Liver (tissue), 9 donors: ENCODE measurements around the gene CCDC106. TPM values are rescaled to one million over a fixed set of nuclear protein-coding genes. Genes with fewer than 3 reads are reported as not detected.

Experiments
- DNase-seq: peaks from one replicate; pipeline ENCODE4 v3.0.0-alpha.2; 2017; ENCODE audit warnings: low spot score
- H3K27ac ChIP-seq, 2 donors: one replicate each; pipeline ENCODE4 v1.7.0; 2013; ENCODE audit warnings: inconsistent platforms in 2 of 2, low read length in 2 of 2, control low read depth in 1 of 2, low read depth in 1 of 2, mild to moderate bottlenecking in 1 of 2
- H3K27me3 ChIP-seq, 4 donors: one replicate each; pipeline versions ENCODE4 v1.6.1 to v1.7.0; 2013; ENCODE audit warnings: low read length in 3 of 4, inconsistent platforms in 1 of 4, mild to moderate bottlenecking in 1 of 4, moderate library complexity in 1 of 4; ENCODE audit not compliant: control insufficient read depth in 4 of 4, insufficient read depth in 4 of 4
- H3K36me3 ChIP-seq, 4 donors: one replicate each; pipeline versions ENCODE4 v1.6.1 to v1.7.0; 2013; ENCODE audit warnings: low read length in 3 of 4, mild to moderate bottlenecking in 3 of 4, low read depth in 1 of 4, moderate library complexity in 1 of 4; ENCODE audit not compliant: control insufficient read depth in 4 of 4, insufficient read depth in 3 of 4
- H3K4me1 ChIP-seq, 4 donors: one replicate each; pipeline versions ENCODE4 v1.6.1 to v1.7.0; 2013; ENCODE audit warnings: low read length in 3 of 4, mild to moderate bottlenecking in 3 of 4, moderate library complexity in 1 of 4; ENCODE audit not compliant: control insufficient read depth in 4 of 4, insufficient read depth in 4 of 4
- H3K4me3 ChIP-seq, 3 donors: one replicate each; pipeline versions ENCODE4 v1.6.1 to v1.7.0; 2013; ENCODE audit warnings: low read length in 3 of 3, control low read depth in 1 of 3, low read depth in 1 of 3, mild to moderate bottlenecking in 1 of 3
- H3K9ac ChIP-seq, 2 donors: one replicate each; pipeline ENCODE4 v1.7.0; 2013; ENCODE audit warnings: low read length in 2 of 2, mild to moderate bottlenecking in 2 of 2, moderate library complexity in 2 of 2, control low read depth in 1 of 2, low read depth in 1 of 2
- H3K9me3 ChIP-seq, 4 donors: one replicate each; pipeline versions ENCODE4 v1.6.1 to v1.7.0; 2013; ENCODE audit warnings: low read length in 3 of 4; ENCODE audit not compliant: control insufficient read depth in 4 of 4
- EGR1 ChIP-seq, 2 donors: IDR thresholded peaks; 2 replicates each; pipeline ENCODE4 v1.6.1; 2016 to 2018; ENCODE audit warnings: antibody characterized with exemption in 2 of 2, low read depth in 2 of 2
- FOXA1 ChIP-seq: IDR thresholded peaks from 2 replicates; pipeline ENCODE4 v1.6.1; 2016; ENCODE audit warnings: antibody characterized with exemption
- GABPA ChIP-seq, 2 donors: IDR thresholded peaks in 1 of 2; conservative IDR thresholded peaks in 1 of 2; 2 replicates each; pipeline ENCODE4 v1.6.1; 2016; ENCODE audit warnings: antibody characterized with exemption in 2 of 2, mild to moderate bottlenecking in 1 of 2, moderate library complexity in 1 of 2
- HNF4G ChIP-seq: IDR thresholded peaks from 2 replicates; pipeline ENCODE4 v1.6.1; 2016; ENCODE audit warnings: antibody characterized with exemption
- JUND ChIP-seq, 2 donors: IDR thresholded peaks; 2 replicates each; pipeline ENCODE4 v1.6.1; 2016; ENCODE audit warnings: antibody characterized with exemption in 2 of 2
- NR2F2 ChIP-seq: IDR thresholded peaks from 2 replicates; pipeline ENCODE4 v1.6.1; 2016; ENCODE audit warnings: antibody characterized with exemption
- RAD21 ChIP-seq, 2 donors: IDR thresholded peaks; 2 replicates each; pipeline ENCODE4 v1.6.1; 2016; ENCODE audit warnings: antibody characterized with exemption in 2 of 2, mild to moderate bottlenecking in 2 of 2
- RXRA ChIP-seq, 2 donors: IDR thresholded peaks; 2 replicates each; pipeline ENCODE4 v1.6.1; 2017 to 2018; ENCODE audit warnings: antibody characterized with exemption in 2 of 2, mild to moderate bottlenecking in 1 of 2
- SP1 ChIP-seq: IDR thresholded peaks from 2 replicates; pipeline ENCODE4 v1.6.1; 2018; ENCODE audit warnings: antibody characterized with exemption, mild to moderate bottlenecking
- TAF1 ChIP-seq: conservative IDR thresholded peaks from 2 replicates; pipeline ENCODE4 v1.6.1; 2016; ENCODE audit warnings: antibody characterized with exemption, mild to moderate bottlenecking
- YY1 ChIP-seq: IDR thresholded peaks from 2 replicates; pipeline ENCODE4 v1.6.1; 2016; ENCODE audit warnings: antibody characterized with exemption, mild to moderate bottlenecking
- WGBS: extraction: QIAGEN DNeasy Blood & Tissue Kit; methylation state at CpG from one replicate; pipeline ENCODE4 v1.1.7; 2013; 5-methylcytosine and 5-hydroxymethylcytosine counted together
- polyA plus RNA-seq, 2 donors: library from polyadenylated mRNA; stranded (reverse) in 1 of 2; unstranded in 1 of 2; fragments of 200-250 nt in 1 of 2; fragments of >200 nt in 1 of 2; fragmentation: Nextera tagmentation in 1 of 2; extraction: Ambion mirVana in 1 of 2; gene quantifications; one replicate each; pipeline versions ENCODE4 v1.2.1 to v1.2.3, GENCODE V29; 2013 to 2015
- total RNA-seq, 2 donors: library from RNA; depleted of rRNA; stranded (reverse); fragments of >200 nt; gene quantifications; one replicate each; pipeline ENCODE4 v1.2.3, GENCODE V29; 2014
- TF ChIP-seq, protein P1 (sequence below): IDR thresholded peaks from 2 replicates; pipeline ENCODE4 v1.6.1; 2016; ENCODE audit warnings: antibody characterized with exemption
- TF ChIP-seq, protein P2 (sequence below): IDR thresholded peaks from 2 replicates; pipeline ENCODE4 v1.6.1; 2016; ENCODE audit warnings: antibody characterized with exemption
- TF ChIP-seq, protein P3 (sequence below): fragments of 150-350 bp; IDR thresholded peaks from 2 replicates; pipeline ENCODE4 v1.5.1; 2017; ENCODE audit warnings: improper control_type of control experiment, low read depth, low read length; ENCODE audit not compliant: missing input control
- TF ChIP-seq, protein P4 (sequence below): IDR thresholded peaks from 2 replicates; pipeline ENCODE4 v1.6.1; 2016; ENCODE audit warnings: antibody characterized with exemption
- TF ChIP-seq, protein P5 (sequence below): IDR thresholded peaks from 2 replicates; pipeline ENCODE4 v1.6.1; 2016; ENCODE audit warnings: antibody characterized with exemption, mild to moderate bottlenecking
- donor health status: healthy.
- donor health status: healthy.
- donor health status: healthy.
- donor health status: healthy.
- donor health status: healthy.

CCDC106 gene
- total and polyA plus RNA-seq, 4 donors = 3.6 to 13.5 (median 5.9) TPM

DNA sequence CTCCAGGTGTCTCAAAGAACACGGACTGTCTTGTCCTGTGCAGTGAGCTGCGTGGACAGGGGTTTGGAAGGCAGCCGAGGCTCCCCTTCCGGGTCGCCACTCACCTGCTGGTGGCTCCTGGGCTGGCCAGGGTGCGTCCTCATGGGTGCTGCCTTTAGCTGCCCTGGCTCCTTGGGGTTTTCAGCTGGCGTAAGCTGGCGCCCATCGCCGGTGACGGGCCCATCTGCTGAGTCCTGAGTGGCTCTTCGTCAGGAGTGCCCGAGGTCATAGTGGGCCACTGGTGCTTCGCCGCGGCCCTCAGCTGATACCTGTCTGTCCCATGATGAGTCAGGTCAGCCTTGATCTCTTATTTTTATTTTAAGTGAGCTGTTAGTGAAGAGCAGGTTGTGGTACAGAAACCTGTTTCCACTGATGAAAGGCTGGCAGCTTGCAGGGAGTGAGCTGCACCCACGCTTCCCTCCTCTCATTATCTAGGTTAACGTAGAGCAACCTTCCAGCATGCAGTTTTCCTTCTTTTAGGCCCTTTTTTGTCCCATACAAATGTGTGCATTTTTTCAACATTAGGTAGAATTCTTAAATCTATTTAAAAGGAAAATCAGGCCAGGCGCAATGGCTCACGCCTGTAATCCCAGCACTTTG is 45.4 kb downstream of the CCDC106 start:
- H3K27ac ChIP-seq = no peak overlapping the region
- H3K4me1 ChIP-seq = no peaks in the 10 kb centered on the region
- no peak overlapping the region for H3K4me3 ChIP-seq
- no peaks in the 10 kb centered on the region for H3K27me3 ChIP-seq
- TF ChIP-seq RXRA (IDR thresholded peaks at IDR 0.05) (no peak), HNF4G (no peak), GABPA (IDR thresholded peaks at IDR 0.05 in 1 of 2, conservative IDR thresholded peaks at IDR 0.05 in 1 of 2) (no peak), JUND (IDR thresholded peaks at IDR 0.05) (no peak), RAD21 (IDR thresholded peaks at IDR 0.05) (no peak), SP1 (no peak), TAF1 (no peak), YY1 (no peak)
- TF ChIP-seq, protein P1, sequence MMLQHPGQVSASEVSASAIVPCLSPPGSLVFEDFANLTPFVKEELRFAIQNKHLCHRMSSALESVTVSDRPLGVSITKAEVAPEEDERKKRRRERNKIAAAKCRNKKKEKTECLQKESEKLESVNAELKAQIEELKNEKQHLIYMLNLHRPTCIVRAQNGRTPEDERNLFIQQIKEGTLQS = no peak
- TF ChIP-seq, protein P2, sequence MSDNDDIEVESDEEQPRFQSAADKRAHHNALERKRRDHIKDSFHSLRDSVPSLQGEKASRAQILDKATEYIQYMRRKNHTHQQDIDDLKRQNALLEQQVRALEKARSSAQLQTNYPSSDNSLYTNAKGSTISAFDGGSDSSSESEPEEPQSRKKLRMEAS = no peak
- TF ChIP-seq, protein P3, sequence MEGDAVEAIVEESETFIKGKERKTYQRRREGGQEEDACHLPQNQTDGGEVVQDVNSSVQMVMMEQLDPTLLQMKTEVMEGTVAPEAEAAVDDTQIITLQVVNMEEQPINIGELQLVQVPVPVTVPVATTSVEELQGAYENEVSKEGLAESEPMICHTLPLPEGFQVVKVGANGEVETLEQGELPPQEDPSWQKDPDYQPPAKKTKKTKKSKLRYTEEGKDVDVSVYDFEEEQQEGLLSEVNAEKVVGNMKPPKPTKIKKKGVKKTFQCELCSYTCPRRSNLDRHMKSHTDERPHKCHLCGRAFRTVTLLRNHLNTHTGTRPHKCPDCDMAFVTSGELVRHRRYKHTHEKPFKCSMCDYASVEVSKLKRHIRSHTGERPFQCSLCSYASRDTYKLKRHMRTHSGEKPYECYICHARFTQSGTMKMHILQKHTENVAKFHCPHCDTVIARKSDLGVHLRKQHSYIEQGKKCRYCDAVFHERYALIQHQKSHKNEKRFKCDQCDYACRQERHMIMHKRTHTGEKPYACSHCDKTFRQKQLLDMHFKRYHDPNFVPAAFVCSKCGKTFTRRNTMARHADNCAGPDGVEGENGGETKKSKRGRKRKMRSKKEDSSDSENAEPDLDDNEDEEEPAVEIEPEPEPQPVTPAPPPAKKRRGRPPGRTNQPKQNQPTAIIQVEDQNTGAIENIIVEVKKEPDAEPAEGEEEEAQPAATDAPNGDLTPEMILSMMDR = no peak
- TF ChIP-seq, protein P4, sequence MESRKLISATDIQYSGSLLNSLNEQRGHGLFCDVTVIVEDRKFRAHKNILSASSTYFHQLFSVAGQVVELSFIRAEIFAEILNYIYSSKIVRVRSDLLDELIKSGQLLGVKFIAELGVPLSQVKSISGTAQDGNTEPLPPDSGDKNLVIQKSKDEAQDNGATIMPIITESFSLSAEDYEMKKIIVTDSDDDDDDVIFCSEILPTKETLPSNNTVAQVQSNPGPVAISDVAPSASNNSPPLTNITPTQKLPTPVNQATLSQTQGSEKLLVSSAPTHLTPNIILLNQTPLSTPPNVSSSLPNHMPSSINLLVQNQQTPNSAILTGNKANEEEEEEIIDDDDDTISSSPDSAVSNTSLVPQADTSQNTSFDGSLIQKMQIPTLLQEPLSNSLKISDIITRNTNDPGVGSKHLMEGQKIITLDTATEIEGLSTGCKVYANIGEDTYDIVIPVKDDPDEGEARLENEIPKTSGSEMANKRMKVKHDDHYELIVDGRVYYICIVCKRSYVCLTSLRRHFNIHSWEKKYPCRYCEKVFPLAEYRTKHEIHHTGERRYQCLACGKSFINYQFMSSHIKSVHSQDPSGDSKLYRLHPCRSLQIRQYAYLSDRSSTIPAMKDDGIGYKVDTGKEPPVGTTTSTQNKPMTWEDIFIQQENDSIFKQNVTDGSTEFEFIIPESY = no peak
- 95% methylated on average over 20 of the region's 20 CpGs for WGBS
- H3K9me3 ChIP-seq = no peaks in the 10 kb centered on the region
- DNase-seq = no peak
- peaks cover 21 to 88% (median 34%) of the 10 kb centered on the region in 4 donors for H3K36me3 ChIP-seq
- H3K9ac ChIP-seq = no peak overlapping the region

DNA sequence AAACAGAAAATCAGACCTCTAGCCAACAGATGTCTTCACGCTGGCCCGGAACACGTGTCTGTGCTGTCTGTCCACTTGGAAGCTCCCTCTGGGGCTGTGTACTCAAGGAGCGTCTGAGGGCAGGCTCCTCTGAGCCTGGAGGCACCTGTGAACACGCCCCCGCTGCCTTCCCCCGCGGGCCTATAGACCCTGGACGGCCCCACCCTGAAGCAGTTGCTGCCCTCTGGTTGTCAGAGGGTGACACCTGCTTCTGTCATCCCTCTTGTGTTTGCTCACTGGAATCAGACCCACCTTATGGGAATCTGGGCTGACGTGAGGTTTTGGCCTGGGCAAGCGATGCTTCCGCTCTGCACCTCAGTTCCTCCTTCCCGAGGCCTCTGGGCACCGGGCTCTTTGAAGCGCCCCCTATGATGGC is 46.2 kb downstream of the CCDC106 start:
- TF ChIP-seq FOXA1 (no peak), NR2F2 (no peak), RXRA (IDR thresholded peaks at IDR 0.05) (no peak), EGR1 (IDR thresholded peaks at IDR 0.05; ENCODE audit: low read depth in 2 of 2) (no peak), GABPA (IDR thresholded peaks at IDR 0.05 in 1 of 2, conservative IDR thresholded peaks at IDR 0.05 in 1 of 2) (no peak)
- TF ChIP-seq, protein P2 = no peak
- TF ChIP-seq, protein P3 = no peak
- TF ChIP-seq, protein P5, sequence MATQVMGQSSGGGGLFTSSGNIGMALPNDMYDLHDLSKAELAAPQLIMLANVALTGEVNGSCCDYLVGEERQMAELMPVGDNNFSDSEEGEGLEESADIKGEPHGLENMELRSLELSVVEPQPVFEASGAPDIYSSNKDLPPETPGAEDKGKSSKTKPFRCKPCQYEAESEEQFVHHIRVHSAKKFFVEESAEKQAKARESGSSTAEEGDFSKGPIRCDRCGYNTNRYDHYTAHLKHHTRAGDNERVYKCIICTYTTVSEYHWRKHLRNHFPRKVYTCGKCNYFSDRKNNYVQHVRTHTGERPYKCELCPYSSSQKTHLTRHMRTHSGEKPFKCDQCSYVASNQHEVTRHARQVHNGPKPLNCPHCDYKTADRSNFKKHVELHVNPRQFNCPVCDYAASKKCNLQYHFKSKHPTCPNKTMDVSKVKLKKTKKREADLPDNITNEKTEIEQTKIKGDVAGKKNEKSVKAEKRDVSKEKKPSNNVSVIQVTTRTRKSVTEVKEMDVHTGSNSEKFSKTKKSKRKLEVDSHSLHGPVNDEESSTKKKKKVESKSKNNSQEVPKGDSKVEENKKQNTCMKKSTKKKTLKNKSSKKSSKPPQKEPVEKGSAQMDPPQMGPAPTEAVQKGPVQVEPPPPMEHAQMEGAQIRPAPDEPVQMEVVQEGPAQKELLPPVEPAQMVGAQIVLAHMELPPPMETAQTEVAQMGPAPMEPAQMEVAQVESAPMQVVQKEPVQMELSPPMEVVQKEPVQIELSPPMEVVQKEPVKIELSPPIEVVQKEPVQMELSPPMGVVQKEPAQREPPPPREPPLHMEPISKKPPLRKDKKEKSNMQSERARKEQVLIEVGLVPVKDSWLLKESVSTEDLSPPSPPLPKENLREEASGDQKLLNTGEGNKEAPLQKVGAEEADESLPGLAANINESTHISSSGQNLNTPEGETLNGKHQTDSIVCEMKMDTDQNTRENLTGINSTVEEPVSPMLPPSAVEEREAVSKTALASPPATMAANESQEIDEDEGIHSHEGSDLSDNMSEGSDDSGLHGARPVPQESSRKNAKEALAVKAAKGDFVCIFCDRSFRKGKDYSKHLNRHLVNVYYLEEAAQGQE = no peak
- TF ChIP-seq, protein P4 = no peak
- peaks cover 21 to 85% (median 34%) of the 10 kb centered on the region in 4 donors for H3K36me3 ChIP-seq
- H3K4me3 ChIP-seq = no peak overlapping the region
- H3K27ac ChIP-seq = no peak overlapping the region
- no peak for DNase-seq
- H3K4me1 ChIP-seq = no peaks in the 10 kb centered on the region
- 87% methylated on average over 15 of the region's 15 CpGs for WGBS
- H3K9me3 ChIP-seq = no peaks in the 10 kb centered on the region
- no peak overlapping the region for H3K9ac ChIP-seq
- no peaks in the 10 kb centered on the region for H3K27me3 ChIP-seq
